ENCODE measurements around the gene PRIM2.
"Not testable (repeated sequence)": the region's sequence is repeated elsewhere in the genome, so short reads cannot be mapped to it uniquely, and the experiment has no call there.

PRIM2 gene

GRCh38 chr6:57359766-57360165 lies 42.3 kb downstream of the PRIM2 start:
- not testable (repeated sequence) for DNase-seq

DNA sequence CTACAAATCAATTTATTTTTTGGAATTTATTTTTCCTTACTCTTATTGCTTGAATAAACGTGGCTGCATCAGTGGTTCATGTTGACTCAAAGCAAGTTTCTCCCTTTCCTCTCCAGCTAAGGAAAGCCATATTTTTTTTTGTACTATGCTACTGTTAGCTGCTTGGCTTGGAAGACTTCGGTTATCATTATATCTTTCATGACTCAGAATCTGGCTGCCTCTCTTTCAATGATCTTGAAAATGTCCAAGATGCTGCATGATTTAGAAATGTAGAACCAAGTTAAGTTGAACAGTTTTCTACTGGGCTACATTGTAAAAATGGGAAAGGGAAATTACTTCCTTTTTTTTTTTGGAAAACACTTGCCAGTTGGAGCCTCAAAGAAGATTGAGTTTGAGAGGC lies 44.9 kb downstream of the PRIM2 start:
- DNase-seq: not testable (repeated sequence)

- DNase-seq: not testable (repeated sequence)
These were observed 47.7 kb downstream of the PRIM2 start for GRCh38 chr6:57365076-57365583.

GRCh38 chr6:57368965-57369731 lies 51.7 kb downstream of the PRIM2 start:
- DNase-seq: not testable (repeated sequence)

DNA sequence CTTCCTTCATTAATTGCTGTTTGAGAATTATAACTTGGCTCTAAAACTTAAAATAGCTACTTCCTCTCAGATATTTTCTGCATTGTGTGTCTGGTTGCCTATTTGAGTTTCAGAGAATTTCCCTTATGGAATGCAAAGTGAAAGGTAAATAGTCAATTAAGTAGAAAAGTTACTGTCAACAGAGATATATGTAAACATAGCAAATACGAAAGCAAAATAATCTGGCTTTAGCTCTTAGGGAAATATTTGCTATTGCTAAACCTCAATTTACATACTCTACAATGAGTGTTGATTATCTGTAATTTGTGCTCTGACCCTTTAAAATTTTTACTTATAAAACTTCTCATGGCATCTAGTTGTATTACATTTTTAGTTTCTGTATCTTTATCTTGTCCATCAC lies 54.3 kb downstream of the PRIM2 start:
- not testable (repeated sequence) for DNase-seq

GRCh38 chr6:57374764-57375163 lies 57.3 kb downstream of the PRIM2 start:
- not testable (repeated sequence) for DNase-seq

- DNase-seq: not testable (repeated sequence)
These were observed 58.7 kb downstream of the PRIM2 start for GRCh38 chr6:57376083-57376482.

- DNase-seq: not testable (repeated sequence)
These were observed 71.7 kb downstream of the PRIM2 start for GRCh38 chr6:57389038-57389592.

DNA sequence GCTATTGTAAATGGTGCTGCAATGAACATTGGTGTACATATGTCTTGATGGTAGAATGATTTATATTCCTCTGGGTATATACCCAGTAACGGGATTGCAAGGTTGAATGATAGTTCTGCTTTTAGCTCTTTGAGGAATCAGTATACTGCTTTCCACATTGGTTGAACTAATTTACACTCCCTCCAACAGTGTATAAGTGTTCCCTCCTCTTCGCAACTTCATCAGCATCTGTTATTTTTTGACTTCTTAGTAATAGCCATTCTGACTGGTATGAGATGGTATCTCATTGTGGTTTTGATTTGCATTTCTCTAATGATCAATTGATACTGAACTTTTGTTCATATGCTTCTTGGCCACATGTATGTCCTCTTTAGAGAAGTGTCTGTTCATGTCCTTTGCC lies 73.4 kb downstream of the PRIM2 start:
- not testable (repeated sequence) for DNase-seq

GRCh38 chr6:57392047-57392446 lies 74.6 kb downstream of the PRIM2 start:
- DNase-seq: not testable (repeated sequence)

DNA sequence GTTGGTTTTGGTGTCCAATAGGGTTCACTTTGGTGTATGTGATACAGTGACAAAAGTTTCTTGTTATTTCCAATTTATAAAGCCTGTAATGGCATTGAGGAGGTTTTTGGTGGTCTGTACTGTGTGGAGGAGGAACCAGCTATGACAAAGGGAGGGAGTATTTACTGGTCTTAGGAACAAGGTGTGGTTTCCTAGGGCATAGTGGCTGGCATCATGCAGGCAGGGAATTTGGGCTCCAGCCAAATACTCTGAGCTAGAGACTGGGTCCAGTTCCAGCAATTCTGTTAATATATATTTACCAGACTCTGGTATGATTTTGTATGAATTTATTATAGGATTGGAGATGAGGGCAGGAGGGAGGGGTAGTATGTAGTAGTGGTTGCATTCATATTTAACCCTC lies 101.9 kb downstream of the PRIM2 start:
- DNase-seq: not testable (repeated sequence)

DNA sequence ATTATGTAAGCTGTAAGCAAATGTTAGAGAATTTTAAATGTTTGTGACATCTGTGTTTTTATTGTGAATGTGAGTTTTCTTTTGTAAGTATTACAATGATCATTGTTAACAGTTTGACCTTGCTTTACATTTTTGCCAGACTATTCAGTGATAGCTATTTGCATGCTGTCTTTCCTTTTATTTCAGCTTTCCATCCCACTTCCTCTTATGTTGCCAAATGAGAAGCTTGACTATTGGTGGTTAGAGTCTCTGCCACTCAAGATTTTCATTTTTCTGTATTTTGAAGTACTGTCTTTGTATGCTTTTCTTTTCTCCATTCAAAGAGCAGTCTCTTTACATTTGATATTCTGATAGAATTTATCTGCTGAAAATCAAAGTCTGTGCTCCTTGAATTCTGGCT lies 104.1 kb downstream of the PRIM2 start:
- DNase-seq: no peak

DNA sequence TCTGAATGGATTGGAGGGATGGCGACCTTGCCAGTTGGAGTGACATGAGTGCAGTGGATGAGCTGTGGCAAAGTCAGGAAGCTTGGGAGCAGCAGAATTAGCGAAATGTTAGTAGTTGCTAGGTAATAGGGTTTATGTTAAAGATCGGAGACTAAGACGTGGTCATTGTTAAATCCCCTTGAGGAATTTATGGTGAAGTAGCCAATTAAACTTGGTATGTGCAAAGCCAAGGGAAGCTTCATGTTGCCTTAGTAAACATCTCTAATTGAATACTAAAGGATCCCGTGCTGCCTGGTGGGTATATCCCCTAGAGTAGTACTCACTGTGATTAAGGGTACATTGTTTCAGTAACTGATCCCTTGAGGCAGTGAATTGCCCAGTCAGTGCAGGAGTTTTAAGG lies 106.0 kb downstream of the PRIM2 start:
- DNase-seq: no peak

- not testable (repeated sequence) for DNase-seq
These were observed 114.3 kb downstream of the PRIM2 start for GRCh38 chr6:57431742-57432141.

DNA sequence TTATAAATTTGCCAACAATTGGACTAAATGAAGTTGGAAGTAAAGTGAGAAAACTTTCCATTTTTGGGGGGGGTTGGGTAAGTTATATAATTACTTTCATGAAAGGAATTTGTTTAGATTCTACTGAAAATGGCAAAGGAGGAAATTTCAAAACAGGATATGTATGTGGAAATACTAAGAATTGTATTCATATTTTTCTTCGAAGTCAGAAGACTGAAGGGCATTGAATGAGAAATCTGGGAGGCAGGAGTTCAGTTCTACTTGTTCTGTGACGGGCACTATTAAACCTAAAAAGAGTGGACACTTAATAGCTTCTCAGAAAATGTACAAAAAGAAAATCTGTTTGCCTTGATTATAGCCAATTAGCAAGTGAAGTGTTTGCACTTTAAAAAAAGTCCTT lies 114.7 kb downstream of the PRIM2 start:
- DNase-seq: no peak

- no peak for DNase-seq
These were observed 115.7 kb downstream of the PRIM2 start for GRCh38 chr6:57432919-57433684.

- not testable (repeated sequence) for DNase-seq
These were observed 116.4 kb downstream of the PRIM2 start for GRCh38 chr6:57433790-57434189.

- DNase-seq: no peak
These were observed 117.5 kb downstream of the PRIM2 start for GRCh38 chr6:57434944-57435343.

DNA sequence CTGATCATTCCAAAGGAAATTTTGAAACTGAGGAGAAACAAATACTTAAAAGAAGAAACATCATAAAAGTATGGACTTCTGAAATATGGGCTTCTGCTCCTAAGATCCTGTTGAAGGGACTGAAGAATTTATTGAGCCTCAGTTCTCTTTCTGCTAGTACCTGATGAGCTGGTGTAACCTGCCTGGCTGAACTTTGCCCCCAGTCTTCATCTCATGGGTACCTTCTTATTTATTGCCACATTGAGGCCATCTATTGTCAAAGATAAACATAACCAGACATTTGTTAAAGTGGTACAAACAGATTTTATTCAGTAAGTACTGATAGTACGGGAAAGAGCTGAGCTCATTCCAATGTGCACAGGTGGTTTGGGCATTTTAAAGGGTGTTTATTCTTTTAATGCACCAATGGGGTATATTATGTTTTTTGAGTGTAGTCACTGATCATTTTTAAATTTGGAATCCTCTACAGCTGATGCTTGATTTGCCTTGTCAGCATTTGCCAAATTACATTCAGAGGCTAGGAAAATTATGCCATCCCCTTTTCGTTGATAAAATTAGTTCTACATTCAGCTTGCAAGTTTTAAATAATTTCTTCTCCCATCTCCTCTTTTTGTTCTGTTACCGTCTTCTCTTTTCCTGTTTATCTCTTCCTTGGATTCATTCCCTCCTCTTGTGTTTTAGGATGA lies 118.2 kb downstream of the PRIM2 start:
- no peak for DNase-seq

GRCh38 chr6:57440735-57441134 lies 123.3 kb downstream of the PRIM2 start:
- not testable (repeated sequence) for DNase-seq

GRCh38 chr6:57442133-57442532 lies 124.7 kb downstream of the PRIM2 start:
- DNase-seq: not testable (repeated sequence)
